Activated CD8-positive, alpha-beta memory T cell treated with anti-CD3 and anti-CD28 coated beads, Interleukin-2, amount 50 U/mL, for 1 hour (primary cell): Measurements from ENCODE around the gene SLC25A26.

Experiments used
- DNase-seq: peaks from one replicate; pipeline ENCODE4 v3.0.0-alpha.2; 2020; ENCODE audit errors: extremely low read depth

SLC25A26 gene

GRCh38 chr3:66396161-66396760 is 175.5 kb downstream of the SLC25A26 start:
- no peak for DNase-seq

GRCh38 chr3:66396888-66397287 is 176.1 kb downstream of the SLC25A26 start:
- DNase-seq = no peak

- DNase-seq = no peak
Measured at GRCh38 chr3:66397745-66398144, 176.9 kb downstream of the SLC25A26 start.

GRCh38 chr3:66398228-66399025 is 177.6 kb downstream of the SLC25A26 start:
- no peak for DNase-seq

GRCh38 chr3:66399529-66400232 is 178.9 kb downstream of the SLC25A26 start:
- DNase-seq = no peak

GRCh38 chr3:66400411-66401156 is 179.8 kb downstream of the SLC25A26 start:
- no peak for DNase-seq

- no peak for DNase-seq
Measured at GRCh38 chr3:66401157-66401550, 180.4 kb downstream of the SLC25A26 start.

GRCh38 chr3:66401675-66402491 is 181.1 kb downstream of the SLC25A26 start:
- DNase-seq = no peak

- no peak for DNase-seq
Measured at GRCh38 chr3:66402596-66403290, 181.9 kb downstream of the SLC25A26 start.

GRCh38 chr3:66403323-66403990 is 182.7 kb downstream of the SLC25A26 start:
- no peak for DNase-seq

GRCh38 chr3:66404197-66404596 is 183.4 kb downstream of the SLC25A26 start:
- DNase-seq = no peak

GRCh38 chr3:66404903-66405700 is 184.3 kb downstream of the SLC25A26 start:
- no peak for DNase-seq

- DNase-seq = no peak
Measured at GRCh38 chr3:66405701-66406091, 184.9 kb downstream of the SLC25A26 start.

GRCh38 chr3:66406163-66406562 is 185.4 kb downstream of the SLC25A26 start:
- DNase-seq = no peak

- DNase-seq = no peak
Measured at GRCh38 chr3:66406831-66407610, 186.2 kb downstream of the SLC25A26 start.

- peak; percentile 36 for DNase-seq
Measured at GRCh38 chr3:66407611-66408218, 186.9 kb downstream of the SLC25A26 start.

GRCh38 chr3:66409771-66410754 is 189.3 kb downstream of the SLC25A26 start:
- no peak for DNase-seq
